Measurements from ENCODE around the gene ACO1.

ACO1 gene

GRCh38 chr9:32502464-32502863, 118.0 kb downstream of the ACO1 start:
- DNase-seq, result no peak

- DNase-seq, result no peak
Observed at GRCh38 chr9:32503008-32503407, 118.6 kb downstream of the ACO1 start.
